ENCODE data around the gene HDAC4. TPM values are rescaled to one million over a fixed set of nuclear protein-coding genes. Genes with fewer than 3 reads are reported as not detected.

HDAC4 gene
- total and polyA plus RNA-seq, 10 of the 15 experiments (the other 5 are each of a cell fraction or from before 2014, with no cell fraction given) = 0.22 to 15.7 (median 4.8) TPM

- no peak overlapping the region for H3K9ac ChIP-seq (ENCODE audit: control insufficient read depth, insufficient read depth, low read length)
- intact Hi-C loops (cut with micrococcal nuclease; ENCODE audit: unreplicated experiment) = no loop called here
- POLR2A ChIA-PET = interaction anchor here (0.7 to 1.3 kb wide), 4 partner anchors 10 to 77 kb away, joined by 3 to 4 read pairs (median 3); no protein-coding TSS in a partner anchor
- TF ChIP-seq TARDBP (IDR thresholded peaks at IDR 0.05; ENCODE audit: borderline replicate concordance) (no peak), PRDM15 (CRISPR knock-in tag; IDR thresholded peaks at IDR 0.05) (no peak), FOXM1 (IDR thresholded peaks at IDR 0.05; ENCODE audit: low read depth, low read length) (no peak), MXI1 (IDR thresholded peaks at IDR 0.05; ENCODE audit: low read depth, low read length) (peak; percentile 33; the same call in 1 of the 2 replicates), JUND (IDR thresholded peaks at IDR 0.05; ENCODE audit: low read depth, low read length) (peak; percentile 65; the same call in 1 of the 2 replicates), CREM (IDR thresholded peaks at IDR 0.05; ENCODE audit: low read depth) (0 out of 2 replicates have a peak, but pooled peaks have one; percentile 9), SUZ12 (IDR thresholded peaks at IDR 0.05; ENCODE audit: unreplicated experiment) (no peak), JUNB (IDR thresholded peaks at IDR 0.05) (peak; percentile 88), EED (IDR thresholded peaks at IDR 0.05; ENCODE audit: low read depth) (peak; percentile 37; the same call in 1 of the 2 replicates), ZNF687 (IDR thresholded peaks at IDR 0.05) (peak; percentile 80), ATF7 (IDR thresholded peaks at IDR 0.05; ENCODE audit: low read depth) (peak; percentile 55; the same call in 1 of the 2 replicates), STAT1 (conservative IDR thresholded peaks at IDR 0.05) (no peak), BACH1 (IDR thresholded peaks at IDR 0.05; ENCODE audit: borderline replicate concordance) (peak; percentile 9; the same call in 1 of the 2 replicates), NFIC (IDR thresholded peaks at IDR 0.05; ENCODE audit: low read depth, low read length) (peak; percentile 26; the same call in 1 of the 2 replicates), ETV6 (conservative IDR thresholded peaks at IDR 0.05 in 1 of 2, IDR thresholded peaks at IDR 0.05 in 1 of 2; ENCODE audit: borderline replicate concordance in 1 of 2, low read depth in 1 of 2) (peak in 1 of 2 experiments; percentile 47; a peak in 1 of 4 replicates)
Measured at GRCh38 chr2:239303711-239304532, 96.9 kb downstream of the HDAC4 start.

More at GRCh38 chr2:239303711-239304532, 96.9 kb downstream of the HDAC4 start:
- WGBS (ENCODE audit: insufficient coverage, insufficient replicate concordance, low lambda C conversion rate, missing lambda C conversion rate) = 68% methylated on average over 21 of the region's 21 CpGs
- Histone ChIP-seq H3K79me2 (ENCODE audit: control insufficient read depth, insufficient read depth, low read length) (no peaks in the 10 kb centered on the region), H2AFZ (ENCODE audit: control insufficient read depth, low read depth, low read length) (no peak overlapping the region), H4K20me1 (ENCODE audit: control insufficient read depth, insufficient read depth) (no peaks in the 10 kb centered on the region; the same call in 1 of the 2 replicates), H3K4me1 (ENCODE audit: control insufficient read depth, insufficient read depth, low read length) (peaks cover 22% of the 10 kb centered on the region), H3K4me3 (no peak overlapping the region), H3K9me3 (replicated peaks; ENCODE audit: control insufficient read depth, insufficient read depth, low read length) (no peaks in the 10 kb centered on the region), H3K36me3 (ENCODE audit: control insufficient read depth in 2 of 2, insufficient read depth in 2 of 2, low read length in 1 of 2) (no peaks in the 10 kb centered on the region; a peak in 2 of 4 replicates), H3K4me2 (ENCODE audit: control insufficient read depth, insufficient read depth) (peak overlapping the region; percentile 23; the same call in 1 of the 2 replicates), H3K27ac (ENCODE audit: control insufficient read depth, insufficient read depth) (no peak overlapping the region), H3K27me3 (replicated peaks in 1 of 2; ENCODE audit: control insufficient read depth in 2 of 2, insufficient read depth in 2 of 2, low read length in 1 of 2) (no peaks in the 10 kb centered on the region)
- FAIRE-seq (no peak), DNase-seq (ENCODE audit: low read depth, low spot score) (no peak), ATAC-seq (peak; percentile 89)
- no TSS peak for BruUV-seq (replicated peaks)
- in situ Hi-C loops (cut with MboI) = no loop called here
- SMC1A ChIA-PET (ENCODE audit: uncharacterized antibody, unreplicated experiment) = interaction anchor here (0.6 to 2.6 kb wide), 13 partner anchors 9 to 263 kb away, joined by 3 to 14 read pairs (median 3); no protein-coding TSS in a partner anchor
- CTCF ChIA-PET = interaction anchor here (0.6 to 1.7 kb wide), 8 partner anchors 10 to 77 kb away, joined by 3 to 7 read pairs (median 4); no protein-coding TSS in a partner anchor
- RAD21 ChIA-PET (ENCODE audit: unreplicated experiment) = interaction anchor here (1.0 to 2.1 kb wide), 9 partner anchors 8 to 160 kb away, joined by 3 to 13 read pairs (median 4); partner anchors contain the start of gene HDAC4

Data from GM12878 (cell line).